K562 (cell line): Measurements from ENCODE around the gene TRIP6. TPM values are rescaled to one million over a fixed set of nuclear protein-coding genes. Genes with fewer than 3 reads are reported as not detected.

Experiments used
- BCL6 ChIP-seq: fragments of 250-450 bp; sonication (Bioruptor Pico); IDR thresholded peaks from 2 replicates; pipeline ENCODE4 v1.4.0; 2020
- BRD4 ChIP-seq: fragments of 200-600 bp; sonication (generic); IDR thresholded peaks from 2 replicates; pipeline ENCODE4 v1.6.1; 2017; ENCODE audit warnings: inconsistent platforms
- BRD9 ChIP-seq: fragments of 450-650 bp; IDR thresholded peaks from 2 replicates; pipeline ENCODE4 v1.6.1; 2018; ENCODE audit warnings: low read depth; ENCODE audit not compliant: partially characterized antibody
- CREM ChIP-seq: IDR thresholded peaks from 2 replicates; pipeline ENCODE4 v1.6.1; 2014; ENCODE audit warnings: antibody characterized with exemption, low read depth
- DIDO1 ChIP-seq: fragments of 450-650 bp; IDR thresholded peaks from 2 replicates; pipeline ENCODE4 v1.6.1; 2016; ENCODE audit warnings: low read depth, missing biosample characterization, missing genetic modification characterization
- ELF1 ChIP-seq: fragments of 200-800 bp; sonication (Bioruptor generic); IDR thresholded peaks from 2 replicates; pipeline ENCODE4 v1.6.1; 2016; ENCODE audit warnings: missing genetic modification characterization, missing compliant biosample characterization
- ELF2 ChIP-seq: fragments of 250-450 bp; sonication (Bioruptor Pico); IDR thresholded peaks from 2 replicates; pipeline ENCODE4 v1.5.0; 2021; ENCODE audit warnings: mild to moderate bottlenecking
- GABPA ChIP-seq: fragments of 200-800 bp; sonication (Bioruptor generic); conservative IDR thresholded peaks from 2 replicates; pipeline ENCODE4 v1.6.1; 2016; ENCODE audit warnings: low read depth, missing genetic modification characterization, missing compliant biosample characterization
- LCOR ChIP-seq: sonication (generic); formaldehyde crosslinking; IDR thresholded peaks from 2 replicates; pipeline ENCODE4 v1.8.0; 2022; ENCODE audit warnings: mild to moderate bottlenecking, missing genetic modification reagents
- NCOA1 ChIP-seq: fragments of 450-650 bp; IDR thresholded peaks from 2 replicates; pipeline ENCODE4 v1.6.1; 2016; ENCODE audit warnings: low read depth
- NR4A1 ChIP-seq, 2 experiments: fragments of 250-450 bp in 1 of 2; fragments of 450-650 bp in 1 of 2; sonication (Bioruptor Pico) in 1 of 2; IDR thresholded peaks; 2 replicates each; pipeline versions ENCODE4 v1.4.0 to v1.6.1; 2016 to 2020; ENCODE audit warnings: mild to moderate bottlenecking in 2 of 2, missing compliant biosample characterization in 1 of 2, missing genetic modification characterization in 1 of 2, moderate library complexity in 1 of 2
- POLR2G ChIP-seq: fragments of 200-400 bp; formaldehyde crosslinking; IDR thresholded peaks from 2 replicates; pipeline ENCODE4 v1.6.1; 2017; ENCODE audit warnings: low read depth, mild to moderate bottlenecking, antibody characterized with exemption, low read length, moderate library complexity
- POU5F1 ChIP-seq: fragments of 150-350 bp; IDR thresholded peaks from 2 replicates; pipeline ENCODE4 v1.6.1; 2014; ENCODE audit warnings: borderline replicate concordance, low read length, low read depth, mild to moderate bottlenecking; ENCODE audit not compliant: partially characterized antibody
- PRMT5 ChIP-seq: sonication (generic); formaldehyde crosslinking; IDR thresholded peaks from 2 replicates; pipeline ENCODE4 v1.5.0; 2020; ENCODE audit warnings: missing genetic modification reagents
- PURB ChIP-seq: sonication (generic); formaldehyde crosslinking; IDR thresholded peaks from 2 replicates; pipeline ENCODE4 v1.9.0; 2021; ENCODE audit warnings: low read depth, mild to moderate bottlenecking, missing genetic modification reagents
- RBBP5 ChIP-seq: fragments of 200-600 bp; sonication (generic); IDR thresholded peaks from 2 replicates; pipeline ENCODE4 v1.6.1; 2012; ENCODE audit warnings: borderline replicate concordance, mild to moderate bottlenecking, low read length, control low read depth, inconsistent platforms; ENCODE audit not compliant: insufficient read depth, poor library complexity, severe bottlenecking
- RBFOX2 ChIP-seq: fragments of 200-400 bp; formaldehyde crosslinking; IDR thresholded peaks from 2 replicates; pipeline ENCODE4 v1.6.1; 2017; ENCODE audit warnings: low read depth, mild to moderate bottlenecking, low read length, moderate library complexity
- RREB1 ChIP-seq: fragments of 250-450 bp; sonication (Bioruptor Pico); IDR thresholded peaks from 2 replicates; pipeline ENCODE4 v1.4.0; 2020
- ZBTB7A ChIP-seq: IDR thresholded peaks from 2 replicates; pipeline ENCODE4 v1.6.1; 2011; ENCODE audit warnings: low read depth, mild to moderate bottlenecking, low read length, moderate library complexity, borderline replicate concordance; ENCODE audit not compliant: control insufficient read depth
- ZNF551 ChIP-seq: fragments of 250-450 bp; sonication (Bioruptor Pico); IDR thresholded peaks from 2 replicates; pipeline ENCODE4 v1.5.0; 2021; ENCODE audit warnings: mild to moderate bottlenecking, moderate library complexity
- ZNF561 ChIP-seq: fragments of 450-650 bp; formaldehyde crosslinking; conservative IDR thresholded peaks from 2 replicates; pipeline ENCODE4 v1.4.0; 2020; ENCODE audit warnings: mild to moderate bottlenecking, moderate library complexity
- ZSCAN32 ChIP-seq: fragments of 450-650 bp; formaldehyde crosslinking; IDR thresholded peaks from 2 replicates; pipeline ENCODE4 v1.4.0; 2020; ENCODE audit warnings: mild to moderate bottlenecking, moderate library complexity
- polyA plus RNA-seq, 8 experiments: library from polyadenylated mRNA; depleted of rRNA in 4 of 8; stranded (reverse) in 5 of 8; unstranded in 3 of 8; fragments of >200 nt; fragmentation: Nextera tagmentation in 2 of 8; fragmentation: Illumina TruSeq in 1 of 8; extraction: Ambion mirVana in 2 of 8; extraction: Trizol in 1 of 8; gene quantifications; 2 replicates each; pipeline versions ENCODE4 v1.2.1 to v1.2.3, GENCODE V29; 2011 to 2014; ENCODE audit warnings: inconsistent platforms in 1 of 8, missing spikeins in 1 of 8
- total RNA-seq, 7 experiments: library from RNA; depleted of rRNA in 6 of 7; stranded (reverse); fragments of >200 nt in 6 of 7; fragmentation: Illumina TruSeq in 2 of 7; extraction: Trizol in 2 of 7; gene quantifications; 2 replicates each; pipeline versions ENCODE4 v1.2.1 to v1.2.3, GENCODE V29; 2011 to 2021; ENCODE audit warnings: low replicate concordance in 1 of 7

The TRIP6 gene
- total and polyA plus RNA-seq, 9 of the 15 experiments (the other 6 are each of a cell fraction or from before 2014, with no cell fraction given) = 5.9 to 141 (median 54.0) TPM

GRCh38 chr7:100890653-100891567 is 23.7 kb downstream of the TRIP6 start (continued):
- TF ChIP-seq LCOR (CRISPR knock-in tag) (no peak), ELF1 (tag) (peak; percentile 5; the same call in 1 of the 2 replicates), RBBP5 (no peak), ELF2 (CRISPR knock-in tag) (no peak), DIDO1 (tag) (no peak), NR4A1 (CRISPR knock-in tag; IDR thresholded peaks at IDR 0.05) (0 out of 2 replicates have a peak, but pooled peaks have one; percentile 2), NR4A1 (tag; IDR thresholded peaks at IDR 0.05) (no peak), ZNF561 (no peak), ZNF551 (CRISPR knock-in tag) (no peak), NCOA1 (no peak; the same call in 1 of the 2 replicates), ZSCAN32 (CRISPR knock-in tag) (no peak), POLR2G (peak; percentile 44; the same call in 1 of the 2 replicates), BCL6 (CRISPR knock-in tag) (no peak), CREM (no peak), PRMT5 (0 out of 2 replicates have a peak, but pooled peaks have one; percentile 33), PURB (CRISPR knock-in tag) (no peak), BRD4 (0 out of 2 replicates have a peak, but pooled peaks have one; percentile 22), GABPA (tag) (peak; percentile 66), RREB1 (CRISPR knock-in tag) (no peak), BRD9 (peak; percentile 13), RBFOX2 (peak; percentile 10), POU5F1 (no peak), ZBTB7A (peak; percentile 66)
